MCF 10A (cell line): ENCODE measurements around the gene MPZL1. TPM values are rescaled to one million over a fixed set of nuclear protein-coding genes. Genes with fewer than 3 reads are reported as not detected.
A peak's percentile ranks its signal among the peaks of the same experiment; 100 is the strongest.

Experiments
- BruUV-seq: library from RNA; stranded (reverse); fragments of 400-500 nt; replicated peaks from 2 replicates; lab custom pipeline; 2021; lab: Mats Ljungman, UMichigan
- CTCF ChIA-PET: fragments of 300-600 bp; sonication (Branson Sonifier 250); formaldehyde crosslinking; extraction: SDS; loops from one replicate; lab custom pipeline; 2021; ENCODE audit warnings: antibody characterized with exemption, inconsistent platforms; lab: Yijun Ruan, JAX
- POLR2A ChIA-PET: fragments of 300-600, 350-650 bp; sonication (Branson Sonifier 250); formaldehyde crosslinking; extraction: SDS; loops from one replicate; lab custom pipeline; 2020; ENCODE audit warnings: antibody characterized with exemption, inconsistent platforms; lab: Yijun Ruan, JAX
- DNase-seq: peaks from one replicate; pipeline ENCODE4 v3.0.0-alpha.2; 2018; ENCODE audit not compliant: unreplicated experiment
- H3K27ac Mint-ChIP-seq: one replicate; pipeline ENCODE4 v1.8.0; 2022; ENCODE audit warnings: mild to moderate bottlenecking, low read depth, mixed read lengths; ENCODE audit not compliant: unreplicated experiment
- H3K27me3 Mint-ChIP-seq: one replicate; pipeline ENCODE4 v1.8.0; 2022; ENCODE audit warnings: mixed read lengths; ENCODE audit not compliant: insufficient read depth, unreplicated experiment
- H3K36me3 Mint-ChIP-seq: one replicate; pipeline ENCODE4 v1.8.0; 2022; ENCODE audit warnings: mild to moderate bottlenecking, moderate library complexity, mixed read lengths; ENCODE audit not compliant: insufficient read depth, unreplicated experiment
- H3K4me1 Mint-ChIP-seq: one replicate; pipeline ENCODE4 v1.8.0; 2022; ENCODE audit warnings: mixed read lengths; ENCODE audit not compliant: insufficient read depth, unreplicated experiment
- H3K4me3 Mint-ChIP-seq: one replicate; pipeline ENCODE4 v1.8.0; 2022; ENCODE audit warnings: mild to moderate bottlenecking, moderate library complexity, mixed read lengths; ENCODE audit not compliant: unreplicated experiment
- H3K9me3 Mint-ChIP-seq: one replicate; pipeline ENCODE4 v1.8.0; 2022; ENCODE audit warnings: mixed read lengths; ENCODE audit not compliant: unreplicated experiment
- CTCF ChIP-seq: fragments of 200-600 bp; IDR thresholded peaks from one replicate; pipeline ENCODE4 v1.8.0; 2022; ENCODE audit warnings: antibody characterized with exemption, mild to moderate bottlenecking; ENCODE audit not compliant: unreplicated experiment
- intact Hi-C: fragments of 100-400 bp; cut with micrococcal nuclease; formaldehyde crosslinking; loops from 2 replicates; pipeline ENCODE4 v1.14.1; 2022
- total RNA-seq: library from RNA; stranded (reverse); gene quantifications from 2 replicates; pipeline ENCODE4 v1.2.3, GENCODE V29; 2022

MPZL1 gene
- total RNA-seq, 1 experiment from 2014 or later = 169 TPM

GRCh38 chr1:167819849-167820683, 98.3 kb downstream of the MPZL1 start:
- ChIA-PET POLR2A (interaction anchor here (0.7 to 2.7 kb wide), 12 partner anchors 9 to 124 kb away, joined by 3 to 22 read pairs (median 4); partner anchors contain the start of genes DCAF6 and MPC2), CTCF (interaction anchor here (0.6 to 1.2 kb wide), 4 partner anchors 20 to 262 kb away, joined by 3 to 5 read pairs (median 3); no protein-coding TSS in a partner anchor)
- TF ChIP-seq CTCF = no peak
- peak overlapping the region; percentile 69 for H3K4me3 Mint-ChIP-seq
- no peaks in the 10 kb centered on the region for H3K36me3 Mint-ChIP-seq
- peak overlapping the region; percentile 74 for H3K27ac Mint-ChIP-seq
- H3K4me1 Mint-ChIP-seq = peaks cover 25% of the 10 kb centered on the region
- H3K9me3 Mint-ChIP-seq = peaks cover 11% of the 10 kb centered on the region
- peak; percentile 90 for DNase-seq
- intact Hi-C loops = loop anchor here (1.0 kb wide), 1 partner anchor 116 kb away; the partner anchor contains the start of gene DCAF6
- TSS peak; percentile 89 for BruUV-seq
- H3K27me3 Mint-ChIP-seq = no peaks in the 10 kb centered on the region

- peak overlapping the region; percentile 69 for H3K4me3 Mint-ChIP-seq
Measured at GRCh38 chr1:167820684-167821355, 99.0 kb downstream of the MPZL1 start.

GRCh38 chr1:167821356-167821685, 99.5 kb downstream of the MPZL1 start:
- ChIA-PET CTCF (interaction anchor here (0.8 to 1.2 kb wide), 2 partner anchors 17 to 100 kb away, joined by 3 read pairs; no protein-coding TSS in a partner anchor), POLR2A (interaction anchor here (0.9 to 2.7 kb wide), 5 partner anchors 8 to 115 kb away, joined by 4 to 22 read pairs (median 7); partner anchors contain the start of genes DCAF6, MPC2 and MPZL1)
- TF ChIP-seq CTCF = no peak
- Mint-ChIP-seq H3K4me1 (peaks cover 25% of the 10 kb centered on the region), H3K4me3 (no peak overlapping the region), H3K9me3 (no peaks in the 10 kb centered on the region), H3K36me3 (no peaks in the 10 kb centered on the region), H3K27ac (no peak overlapping the region), H3K27me3 (no peaks in the 10 kb centered on the region)
- DNase-seq = no peak
- intact Hi-C loops = no loop called here
- no TSS peak for BruUV-seq

More at GRCh38 chr1:167820684-167821355, 99.0 kb downstream of the MPZL1 start:
- H3K36me3 Mint-ChIP-seq = no peaks in the 10 kb centered on the region
- H3K27ac Mint-ChIP-seq = peak overlapping the region; percentile 74
- POLR2A ChIA-PET = interaction anchor here (0.7 to 2.7 kb wide), 10 partner anchors 8 to 125 kb away, joined by 3 to 22 read pairs (median 6); partner anchors contain the start of genes DCAF6 and MPC2
- BruUV-seq = TSS peak; percentile 74
- no peak for TF ChIP-seq CTCF
- peak; percentile 30 for DNase-seq
- no peaks in the 10 kb centered on the region for H3K27me3 Mint-ChIP-seq
- H3K9me3 Mint-ChIP-seq = peaks cover 3% of the 10 kb centered on the region
- intact Hi-C loops = loop anchor here (1.0 kb wide), 1 partner anchor 115 kb away; the partner anchor contains the start of gene DCAF6
- peaks cover 25% of the 10 kb centered on the region for H3K4me1 Mint-ChIP-seq
- CTCF ChIA-PET = interaction anchor here (0.6 to 1.2 kb wide), 5 partner anchors 16 to 261 kb away, joined by 3 to 5 read pairs (median 3); no protein-coding TSS in a partner anchor
